HG03159 (cell line): ENCODE measurements around the gene SEC24C.
"Not testable (repeated sequence)": the region's sequence is repeated elsewhere in the genome, so short reads cannot be mapped to it uniquely, and the experiment has no call there.

ENCODE experiments used
- ATAC-seq: cut with Tn5 transposase; IDR thresholded peaks from one replicate; pipeline ENCODE4 v1.9.1; 2021; ENCODE audit warnings: mild to moderate bottlenecking, moderate library complexity; ENCODE audit not compliant: unreplicated experiment

Gene SEC24C

DNA sequence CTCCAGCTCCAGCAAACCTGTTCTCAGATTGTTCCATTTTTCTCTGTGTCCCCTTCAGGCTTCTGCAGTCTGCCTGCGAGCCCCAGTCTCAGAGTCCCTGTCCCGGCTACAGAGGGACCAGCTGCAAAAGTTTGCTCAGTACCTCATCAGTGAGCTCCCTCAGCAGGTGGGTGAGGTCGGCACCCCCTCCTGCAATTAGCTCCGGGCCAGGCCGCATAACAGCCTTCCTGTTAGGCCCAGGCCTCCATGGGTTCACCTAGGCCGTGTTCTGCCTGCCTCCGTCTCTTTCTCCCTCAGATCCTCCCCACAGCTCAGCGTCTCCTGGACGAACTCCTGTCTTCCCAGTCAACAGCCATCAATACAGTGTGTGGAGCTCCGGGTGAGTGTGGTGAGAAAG, 45.5 kb downstream of the SEC24C start:
- ATAC-seq: no peak

DNA sequence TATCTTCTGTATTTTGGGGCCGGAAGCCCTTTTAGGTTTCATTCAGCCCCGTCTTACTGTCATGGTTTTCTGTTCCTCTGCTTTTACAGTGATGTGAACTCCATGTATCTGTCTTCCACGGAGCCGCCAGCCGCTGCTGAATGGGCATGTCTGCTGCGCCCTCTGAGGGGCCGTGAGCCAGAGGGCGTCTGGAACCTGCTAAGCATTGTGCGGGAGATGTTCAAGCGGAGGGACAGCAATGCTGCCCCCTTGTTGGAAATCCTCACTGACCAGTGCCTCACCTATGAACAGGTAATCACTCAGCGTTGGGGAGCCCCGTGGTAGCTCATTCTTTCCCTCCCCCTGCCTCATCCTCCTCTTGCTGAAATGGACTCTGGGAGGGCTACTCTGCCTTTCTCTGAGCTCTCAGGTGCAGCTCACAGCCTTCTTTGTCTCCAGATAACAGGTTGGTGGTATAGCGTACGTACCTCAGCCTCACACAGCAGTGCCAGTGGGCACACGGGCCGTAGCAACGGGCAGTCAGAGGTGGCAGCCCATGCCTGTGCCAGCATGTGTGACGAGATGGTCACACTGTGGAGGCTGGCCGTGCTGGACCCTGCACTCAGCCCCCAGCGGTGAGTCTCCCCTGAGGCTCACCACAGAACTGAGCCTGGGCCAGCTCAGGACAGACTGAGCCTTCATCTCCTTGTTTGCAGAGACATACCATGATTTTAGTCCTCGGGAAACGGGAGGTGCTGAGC, 46.9 kb downstream of the SEC24C start:
- ATAC-seq: no peak

DNA sequence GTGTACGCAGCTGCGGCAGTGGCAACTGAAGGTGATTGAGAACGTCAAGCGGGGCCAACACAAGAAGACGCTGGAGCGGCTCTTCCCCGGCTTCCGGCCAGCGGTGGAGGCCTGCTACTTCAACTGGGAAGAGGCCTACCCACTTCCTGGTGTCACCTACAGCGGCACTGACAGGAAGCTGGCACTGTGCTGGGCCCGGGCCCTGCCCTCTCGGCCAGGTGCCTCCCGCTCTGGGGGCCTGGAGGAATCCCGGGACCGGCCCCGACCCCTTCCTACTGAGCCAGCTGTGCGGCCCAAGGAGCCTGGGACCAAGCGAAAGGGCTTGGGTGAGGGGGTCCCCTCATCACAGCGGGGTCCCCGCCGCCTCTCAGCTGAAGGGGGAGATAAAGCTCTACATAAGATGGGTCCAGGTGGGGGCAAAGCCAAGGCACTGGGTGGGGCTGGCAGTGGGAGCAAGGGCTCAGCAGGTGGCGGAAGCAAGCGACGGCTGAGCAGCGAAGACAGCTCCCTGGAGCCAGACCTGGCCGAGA, 47.8 kb downstream of the SEC24C start:
- no peak for ATAC-seq

DNA sequence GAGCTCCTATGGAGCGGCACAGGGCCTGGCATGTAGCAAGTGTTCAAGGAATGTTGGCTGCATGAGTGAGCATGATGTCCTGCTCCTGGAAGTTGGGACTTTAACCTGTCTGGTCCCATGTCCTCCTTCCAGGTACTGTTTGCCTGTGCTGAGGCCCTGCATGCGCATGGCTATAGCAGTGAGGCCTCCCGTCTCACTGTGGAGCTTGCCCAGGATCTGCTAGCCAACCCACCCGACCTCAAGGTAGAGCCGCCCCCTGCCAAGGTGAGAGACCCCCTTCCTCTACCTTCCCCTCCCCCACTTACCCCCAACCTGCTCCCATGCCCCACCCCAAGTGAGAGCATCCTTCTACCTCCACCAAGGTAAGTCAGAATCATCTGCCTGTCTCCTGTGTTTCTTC, 49.3 kb downstream of the SEC24C start:
- ATAC-seq: no peak

DNA sequence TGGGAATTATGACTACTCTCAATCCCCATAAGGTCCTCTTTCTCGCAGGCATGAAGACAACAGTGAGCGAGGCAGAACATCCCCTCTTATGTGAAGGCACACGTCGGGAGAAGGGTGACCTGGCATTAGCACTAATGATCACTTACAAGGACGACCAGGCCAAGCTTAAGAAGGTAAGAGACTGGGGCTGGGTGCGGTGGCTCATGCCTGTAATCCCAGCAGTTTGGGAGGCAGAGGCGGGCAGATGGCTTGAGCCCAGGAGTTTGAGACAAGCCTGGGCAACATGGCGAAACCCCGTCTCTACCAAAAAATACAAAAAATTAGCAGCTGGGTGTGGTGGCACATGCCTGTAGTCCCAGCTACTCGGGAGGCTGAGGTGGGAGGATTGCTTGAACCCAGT, 51.3 kb downstream of the SEC24C start:
- not testable (repeated sequence) for ATAC-seq

DNA sequence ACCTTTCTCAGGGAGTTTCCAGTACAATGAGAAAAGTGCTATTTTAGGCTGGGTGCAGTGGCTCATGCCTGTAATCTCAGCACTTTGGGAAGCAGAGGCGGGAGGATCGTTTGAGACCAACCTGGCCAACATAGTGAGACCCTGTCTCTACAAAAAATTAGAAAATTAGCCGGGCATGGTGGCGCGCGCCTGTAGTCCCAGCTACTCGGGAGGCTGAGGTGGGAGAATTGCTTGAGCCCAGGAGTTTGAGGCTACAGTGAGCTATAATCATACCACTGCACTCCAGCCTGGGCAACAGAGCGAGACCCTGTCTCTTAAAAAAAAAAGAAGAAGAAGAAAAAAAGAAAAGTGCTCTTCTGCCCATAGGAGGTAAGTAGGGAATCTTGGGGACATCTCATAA, 51.9 kb downstream of the SEC24C start:
- not testable (repeated sequence) for ATAC-seq

DNA sequence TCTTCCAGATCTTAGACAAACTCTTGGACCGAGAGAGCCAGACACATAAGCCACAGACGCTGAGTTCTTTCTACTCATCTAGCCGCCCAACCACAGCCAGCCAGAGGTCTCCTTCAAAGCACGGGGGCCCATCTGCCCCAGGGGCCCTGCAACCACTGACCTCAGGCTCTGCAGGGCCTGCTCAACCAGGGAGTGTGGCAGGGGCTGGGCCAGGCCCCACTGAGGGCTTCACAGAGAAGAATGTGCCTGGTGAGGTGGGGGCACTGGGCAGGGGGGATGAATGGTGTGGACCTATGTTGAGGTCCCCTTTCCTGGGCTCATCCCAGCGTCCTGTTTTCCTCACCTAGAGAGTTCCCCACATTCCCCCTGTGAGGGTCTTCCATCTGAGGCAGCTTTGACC, 52.6 kb downstream of the SEC24C start:
- ATAC-seq: no peak

DNA sequence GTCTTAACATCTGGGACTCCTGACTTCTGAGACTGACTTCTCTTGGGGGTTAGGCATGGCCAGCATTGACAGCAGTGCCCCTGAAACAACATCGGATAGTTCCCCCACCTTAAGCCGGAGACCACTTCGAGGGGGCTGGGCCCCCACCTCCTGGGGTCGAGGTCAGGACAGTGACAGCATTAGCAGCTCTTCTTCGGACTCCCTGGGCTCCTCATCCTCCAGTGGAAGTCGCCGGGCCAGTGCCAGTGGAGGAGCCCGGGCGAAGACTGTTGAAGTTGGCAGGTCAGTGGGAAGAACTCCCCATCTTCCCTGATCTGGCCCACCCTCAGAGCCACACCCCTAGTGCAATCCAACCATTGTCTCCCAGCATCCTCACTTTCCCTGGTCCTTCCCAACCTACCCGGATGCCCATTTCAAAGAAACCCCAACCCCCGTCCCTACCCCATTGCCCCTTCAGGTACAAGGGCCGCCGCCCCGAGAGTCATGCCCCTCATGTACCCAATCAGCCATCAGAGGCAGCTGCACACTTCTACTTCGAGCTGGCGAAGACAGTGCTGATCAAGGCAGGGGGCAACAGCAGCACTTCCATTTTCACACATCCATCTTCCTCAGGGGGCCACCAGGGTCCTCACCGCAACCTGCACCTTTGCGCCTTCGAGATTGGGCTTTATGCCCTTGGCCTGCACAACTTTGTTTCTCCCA, 53.3 kb downstream of the SEC24C start:
- no peak for ATAC-seq

DNA sequence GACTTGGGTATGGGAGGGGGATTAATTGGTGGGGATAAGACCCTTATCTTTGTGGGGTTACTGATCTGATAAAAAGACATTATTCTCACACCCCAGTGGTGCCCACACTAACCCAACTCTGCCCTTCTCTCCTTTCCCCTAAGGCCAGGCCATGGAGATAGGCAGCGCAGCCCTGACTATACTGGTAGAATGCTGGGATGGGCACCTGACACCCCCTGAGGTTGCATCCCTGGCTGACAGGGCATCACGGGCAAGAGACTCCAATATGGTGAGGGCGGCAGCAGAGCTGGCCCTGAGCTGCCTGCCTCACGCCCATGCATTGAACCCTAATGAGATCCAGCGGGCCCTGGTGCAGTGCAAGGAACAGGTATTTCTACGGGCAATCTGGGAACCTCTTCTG, 53.9 kb downstream of the SEC24C start:
- ATAC-seq: no peak

DNA sequence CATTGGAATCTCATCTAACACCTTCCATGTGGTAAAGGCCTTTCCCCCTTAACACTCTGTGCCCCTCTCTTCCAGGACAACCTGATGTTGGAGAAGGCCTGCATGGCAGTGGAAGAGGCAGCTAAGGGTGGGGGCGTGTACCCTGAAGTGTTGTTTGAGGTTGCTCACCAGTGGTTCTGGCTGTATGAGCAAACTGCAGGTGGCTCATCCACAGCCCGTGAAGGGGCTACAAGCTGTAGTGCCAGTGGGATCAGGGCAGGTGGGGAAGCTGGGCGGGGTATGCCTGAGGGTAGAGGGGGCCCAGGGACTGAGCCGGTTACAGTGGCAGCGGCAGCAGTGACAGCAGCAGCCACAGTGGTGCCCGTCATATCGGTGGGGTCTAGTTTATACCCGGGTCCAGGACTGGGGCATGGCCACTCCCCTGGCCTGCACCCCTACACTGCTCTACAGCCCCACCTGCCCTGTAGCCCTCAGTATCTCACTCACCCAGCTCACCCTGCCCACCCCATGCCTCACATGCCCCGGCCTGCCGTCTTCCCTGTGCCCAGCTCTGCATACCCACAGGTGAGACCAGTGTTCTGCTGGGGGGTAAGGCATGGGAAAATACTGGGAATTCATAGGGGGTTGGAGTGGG, 54.9 kb downstream of the SEC24C start:
- ATAC-seq: no peak

DNA sequence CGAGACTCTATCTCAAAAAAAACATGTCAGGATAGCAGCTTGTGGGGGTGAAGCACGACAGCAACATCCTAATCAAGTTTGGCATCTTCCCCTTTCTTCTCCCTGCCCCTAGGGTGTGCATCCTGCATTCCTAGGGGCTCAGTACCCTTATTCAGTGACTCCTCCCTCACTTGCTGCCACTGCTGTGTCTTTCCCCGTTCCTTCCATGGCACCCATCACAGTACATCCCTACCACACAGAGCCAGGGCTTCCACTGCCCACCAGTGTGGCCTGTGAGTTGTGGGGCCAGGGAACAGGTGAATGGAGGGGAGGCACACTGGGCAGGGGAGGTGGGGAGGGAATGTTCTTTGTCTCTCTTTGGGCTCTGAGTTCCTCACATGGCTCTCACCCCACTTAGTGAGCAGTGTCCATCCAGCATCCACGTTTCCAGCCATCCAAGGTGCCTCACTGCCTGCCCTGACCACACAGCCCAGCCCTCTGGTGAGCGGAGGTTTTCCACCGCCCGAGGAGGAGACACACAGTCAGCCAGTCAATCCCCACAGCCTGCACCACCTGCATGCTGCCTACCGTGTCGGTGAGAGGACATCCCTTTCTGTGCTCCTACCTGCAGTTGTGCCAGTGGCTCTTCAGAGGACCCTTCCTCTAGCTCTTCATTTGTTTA, 55.9 kb downstream of the SEC24C start:
- no peak for ATAC-seq

DNA sequence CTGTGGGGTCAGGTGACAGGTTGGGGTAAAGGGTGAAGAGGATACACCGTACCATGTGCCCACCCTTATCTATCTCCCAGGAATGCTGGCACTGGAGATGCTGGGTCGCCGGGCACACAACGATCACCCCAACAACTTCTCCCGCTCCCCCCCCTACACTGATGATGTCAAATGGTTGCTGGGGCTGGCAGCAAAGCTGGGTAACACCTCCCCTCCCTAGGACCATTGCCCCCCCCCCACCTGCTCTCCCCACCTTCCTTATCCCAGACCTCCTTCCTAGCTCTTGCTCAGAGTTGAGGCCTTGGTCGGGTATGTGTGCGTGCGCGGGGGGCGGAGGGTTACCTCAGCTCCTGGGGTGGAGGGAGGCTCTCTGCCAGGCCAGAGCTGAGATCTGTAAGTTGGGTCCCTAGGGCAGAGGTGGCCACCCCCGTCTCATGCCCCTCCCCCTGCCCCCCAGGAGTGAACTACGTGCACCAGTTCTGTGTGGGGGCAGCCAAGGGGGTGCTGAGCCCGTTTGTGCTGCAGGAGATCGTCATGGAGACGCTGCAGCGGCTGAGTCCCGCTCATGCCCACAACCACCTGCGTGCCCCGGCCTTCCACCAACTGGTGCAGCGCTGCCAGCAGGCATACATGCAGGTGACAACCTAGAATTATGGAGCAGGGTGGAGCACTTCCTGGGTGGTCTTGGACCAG, 56.5 kb downstream of the SEC24C start:
- ATAC-seq: no peak

DNA sequence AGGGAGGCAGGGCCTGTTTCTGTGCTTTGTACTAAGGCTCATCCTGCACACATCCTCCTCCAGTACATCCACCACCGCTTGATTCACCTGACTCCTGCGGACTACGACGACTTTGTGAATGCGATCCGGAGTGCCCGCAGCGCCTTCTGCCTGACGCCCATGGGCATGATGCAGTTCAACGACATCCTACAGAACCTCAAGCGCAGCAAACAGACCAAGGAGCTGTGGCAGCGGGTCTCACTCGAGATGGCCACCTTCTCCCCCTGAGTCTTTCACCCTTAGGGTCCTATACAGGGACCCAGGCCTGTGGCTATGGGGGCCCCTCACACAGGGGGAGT, 57.0 kb downstream of the SEC24C start:
- ATAC-seq: no peak

DNA sequence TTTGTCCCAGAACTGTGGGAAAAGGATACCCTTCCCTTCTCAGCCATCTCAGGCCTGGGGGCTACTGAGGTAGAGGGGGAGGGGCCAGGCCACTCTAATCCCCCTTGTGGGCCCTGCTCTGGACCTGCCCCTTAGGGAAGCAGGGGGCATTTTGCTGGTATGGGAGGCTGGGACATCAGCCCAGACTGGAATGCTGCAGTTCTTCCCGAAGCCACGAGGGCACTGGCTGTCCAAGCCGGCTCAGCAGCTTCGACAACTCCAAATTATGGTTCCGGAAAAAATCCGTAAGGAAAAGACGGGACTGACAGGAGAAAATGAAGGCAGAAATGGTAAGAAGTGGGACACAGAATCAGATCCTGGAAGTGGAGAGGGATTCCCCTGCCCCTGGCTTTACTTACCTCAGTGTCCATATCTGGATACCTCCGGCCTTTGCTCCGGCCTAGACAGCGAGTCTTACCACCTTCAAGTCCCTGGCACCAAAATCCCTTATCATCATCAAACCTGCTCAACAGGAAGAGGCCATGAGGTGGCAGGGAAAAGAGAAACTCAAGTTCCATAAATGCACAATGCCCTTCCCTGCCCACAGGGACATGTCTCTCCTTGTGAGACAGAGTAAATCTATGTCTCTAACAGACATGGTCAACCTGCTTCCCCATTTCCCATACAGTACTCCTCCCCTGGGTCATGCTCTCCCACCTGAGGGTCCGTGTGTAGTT, 58.3 kb downstream of the SEC24C start:
- no peak for ATAC-seq

DNA sequence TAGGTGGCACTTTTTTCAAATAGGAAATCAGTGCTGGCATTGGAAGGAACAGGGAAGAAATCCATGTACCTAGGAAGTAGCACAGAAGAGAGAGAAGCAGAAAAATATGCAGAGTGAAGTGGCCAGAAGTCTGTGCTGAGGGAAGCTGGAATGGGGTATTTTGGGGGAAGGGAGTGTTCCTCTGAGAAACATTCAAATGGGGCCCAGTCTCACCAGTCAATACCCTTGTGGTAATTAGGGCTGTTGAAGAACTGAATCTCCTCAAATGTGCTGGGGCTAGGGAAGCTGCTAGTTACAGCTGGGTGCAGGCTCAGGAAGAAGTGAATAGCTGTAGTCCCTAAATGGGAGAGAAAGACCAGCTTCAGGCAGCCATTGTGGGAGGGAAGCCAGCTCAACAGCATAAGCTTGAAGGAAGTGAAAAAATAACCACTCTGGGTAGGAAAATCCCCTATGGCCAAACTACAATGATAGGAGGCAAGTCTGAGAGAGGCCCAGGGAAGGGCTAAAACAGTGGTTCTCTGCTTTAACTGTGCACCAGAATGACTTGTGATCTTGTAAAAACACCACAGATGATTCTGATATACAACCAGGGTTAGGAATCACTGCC, 59.6 kb downstream of the SEC24C start:
- ATAC-seq: no peak

DNA sequence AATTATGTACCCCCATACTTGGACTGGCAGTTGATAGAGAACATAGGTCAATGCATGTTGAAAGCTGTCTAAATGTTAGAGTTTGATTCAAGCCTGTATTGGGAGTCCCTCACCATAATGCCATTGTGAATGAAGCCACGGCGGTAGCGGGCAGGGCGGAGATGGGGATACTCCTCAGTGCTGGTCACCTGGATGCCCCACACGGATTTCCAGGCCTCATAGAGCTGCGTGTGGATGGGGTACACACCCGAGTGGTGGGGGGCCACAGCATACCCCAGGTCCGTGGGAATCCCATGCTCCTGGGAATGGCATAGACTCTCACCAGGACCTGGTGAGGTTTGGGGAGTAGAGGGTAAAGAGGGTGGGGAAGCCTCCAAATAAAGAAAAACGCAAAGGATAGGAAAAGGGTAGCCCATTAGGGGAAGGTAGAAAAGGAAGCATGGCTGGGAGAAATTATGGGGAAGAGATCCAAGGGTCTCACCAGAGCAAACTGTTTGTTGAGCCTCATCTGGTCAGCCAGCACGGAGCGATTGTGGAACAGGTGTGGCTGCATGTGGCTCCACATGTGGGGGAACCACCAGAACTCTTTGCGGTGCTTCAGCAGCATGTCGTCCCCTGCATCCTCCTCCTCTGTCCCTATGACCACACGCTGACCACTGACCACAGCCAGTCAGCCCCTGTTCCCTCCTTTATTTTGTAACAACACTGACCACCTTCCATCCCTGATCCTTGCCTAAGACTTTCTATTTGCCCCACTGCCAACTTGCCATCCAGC, 62.2 kb downstream of the SEC24C start:
- no peak for ATAC-seq

DNA sequence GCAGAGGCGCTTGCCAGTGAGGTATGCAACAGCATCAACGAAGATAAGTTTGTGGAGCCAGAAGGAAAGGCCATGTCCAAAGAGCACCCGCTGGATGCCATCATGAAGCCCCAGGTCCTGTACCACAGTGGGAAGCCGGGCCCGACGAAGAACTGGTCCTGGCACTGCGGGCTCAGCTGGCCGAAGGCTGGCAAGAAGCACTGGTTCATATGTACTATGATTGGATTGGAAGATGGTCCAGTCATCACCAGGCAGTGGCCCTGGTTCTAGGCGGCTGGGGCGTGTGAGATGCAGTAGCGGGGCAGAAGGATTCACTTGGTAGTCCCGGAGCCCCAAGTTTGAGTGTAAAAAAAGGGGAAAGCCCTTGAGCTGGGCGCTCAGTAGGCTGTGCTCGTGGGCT, 63.3 kb downstream of the SEC24C start:
- no peak for ATAC-seq

DNA sequence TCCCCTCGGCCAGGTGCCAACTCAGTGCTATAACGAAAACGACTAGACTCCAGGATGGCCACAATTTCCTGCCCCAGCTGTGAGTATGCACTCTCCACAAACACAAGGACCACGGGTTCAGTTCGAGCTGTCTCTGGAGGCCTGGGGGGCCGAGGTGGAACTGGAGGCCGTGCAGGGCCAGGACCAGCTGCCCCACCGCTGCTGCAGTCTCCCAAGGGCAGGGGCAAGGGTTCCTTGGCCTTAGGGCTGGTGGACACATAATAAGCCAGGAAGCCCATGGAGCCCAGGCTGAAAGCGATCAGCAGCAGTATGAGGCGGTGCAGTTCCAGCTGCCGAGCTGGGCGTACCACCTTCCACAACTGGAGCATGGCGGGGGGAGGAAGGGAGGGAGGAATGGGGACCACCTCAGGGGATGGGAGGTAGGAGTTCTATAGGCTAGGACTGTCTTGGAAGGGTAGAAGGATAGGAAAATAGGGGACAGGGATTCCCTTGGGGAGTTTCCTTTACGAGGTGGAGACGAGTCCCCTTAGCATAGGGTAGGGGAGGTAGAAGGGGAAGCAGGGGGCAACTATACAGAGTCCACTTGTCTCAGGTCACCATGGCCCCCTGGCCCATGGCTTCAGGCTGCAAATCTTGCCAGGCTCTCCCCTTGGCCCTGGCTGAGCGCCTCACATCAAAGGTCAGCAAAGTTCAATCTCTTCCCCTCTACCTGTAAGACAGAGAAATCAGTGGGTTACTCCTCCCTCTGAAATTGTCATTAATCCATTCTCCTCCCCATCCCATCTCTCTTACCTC, 64.0 kb downstream of the SEC24C start:
- no peak for ATAC-seq
